A549 treated with dexamethasone at 1 μM for 4 hours (cell line): ENCODE measurements around the gene PLPP7. TPM values are rescaled to one million over a fixed set of nuclear protein-coding genes. Genes with fewer than 3 reads are reported as not detected.

Experiments used
- total RNA-seq: library from RNA; stranded (reverse); fragments of 200-300 nt; extraction: Qiagen RNA extraction; gene quantifications from 5 replicates; pipeline ENCODE4 v1.2.3, GENCODE V29; 2022

The PLPP7 gene
- 0.09 TPM in 1 of 5 replicates, not detected in the others for total RNA-seq

GRCh38 chr9:131289301-131290035 lies at the start of gene PLPP7:
Gene PLPP7, plus strand, starts transcription at chr9:131289723. Its CDS starts 275 bp downstream, at chr9:131289998.

DNA sequence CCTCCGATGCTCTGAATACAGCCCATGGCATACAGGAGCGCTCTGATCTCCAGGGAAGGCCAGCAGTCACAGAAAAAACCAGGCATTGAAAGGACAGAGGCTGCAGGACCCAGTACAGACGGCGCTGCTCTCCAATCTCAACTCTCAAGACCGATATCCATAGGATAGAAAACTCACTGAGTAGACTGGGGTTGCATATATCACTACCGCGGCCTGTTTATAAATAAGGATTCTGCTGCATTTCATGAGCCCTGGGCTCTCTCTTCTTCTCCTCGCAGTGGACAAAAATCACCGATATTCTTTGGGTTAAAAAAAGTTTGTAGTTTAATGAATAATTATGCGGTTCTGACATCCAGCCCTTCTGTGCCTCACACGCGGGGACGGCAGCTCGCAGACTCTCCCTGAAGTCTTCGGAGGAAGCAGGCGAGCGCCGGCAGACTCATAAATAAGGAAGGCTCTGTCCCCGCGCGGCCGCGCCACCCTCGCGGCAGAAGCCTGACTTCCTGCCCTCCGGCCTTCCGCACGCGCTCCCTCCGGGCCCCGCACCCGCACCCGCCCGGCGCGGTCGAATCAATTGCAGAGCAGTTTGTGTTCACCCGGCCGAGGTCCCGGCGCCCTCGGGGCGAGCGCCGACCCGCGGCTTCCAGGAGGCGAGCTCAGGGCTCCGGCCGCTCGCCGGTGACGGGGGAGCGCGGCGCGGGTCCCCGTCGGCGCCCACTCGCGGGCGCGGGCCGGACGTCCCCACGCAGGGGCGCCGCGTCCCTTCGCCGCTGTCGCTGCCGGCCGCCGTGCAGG lies 13.2 kb upstream of the PLPP7 start, which contains the start of gene FAM78A:
Gene FAM78A, minus strand, starts transcription at position 417 of the 795 bp plus-strand sequence. Its CDS starts 331 bp downstream, at position 86.

Other genes with a start within 250 kb of the PLPP7 start
- gene AIF1L, start 193.2 kb upstream of the PLPP7 start, total RNA-seq = 2.0 to 2.4 TPM (median 2.1 TPM) in 5 replicates
- 19.4 to 28.6 TPM (median 28.1 TPM) in 5 replicates for gene NUP214, start 164.1 kb upstream of the PLPP7 start, total RNA-seq
- 0.18 to 0.59 TPM (median 0.47 TPM) in 5 replicates for gene FAM78A, start 13.2 kb upstream of the PLPP7 start, total RNA-seq
- 40.7 to 86.6 TPM (median 77.6 TPM) in 5 replicates for gene PRRC2B, start 104.4 kb downstream of the PLPP7 start, total RNA-seq
- gene POMT1, start 213.2 kb downstream of the PLPP7 start, total RNA-seq = 11.4 to 17.9 TPM (median 17.4 TPM) in 5 replicates
- gene UCK1, start 241.5 kb downstream of the PLPP7 start, total RNA-seq = 14.3 to 22.0 TPM (median 21.5 TPM) in 5 replicates